ENCODE results near the gene ZNF688. TPM values are rescaled to one million over a fixed set of nuclear protein-coding genes. Genes with fewer than 3 reads are reported as not detected.
"Not testable (repeated sequence)": the region's sequence is repeated elsewhere in the genome, so short reads cannot be mapped to it uniquely, and the experiment has no call there.

ZNF688 gene
- total RNA-seq, 4 donors from 2014 or later: 17.6 to 33.4 (median 23.5) TPM

- H3K4me1 ChIP-seq: peaks cover 10 to 43% (median 17%) of the 10 kb centered on the region in 4 donors
- no peaks in the 10 kb centered on the region for H3K9me3 ChIP-seq
- no peak for TF ChIP-seq CTCF (IDR thresholded peaks at IDR 0.05)
- TF ChIP-seq POLR2AphosphoS5 (IDR thresholded peaks at IDR 0.05): no peak
- no peak for TF ChIP-seq EP300 (IDR thresholded peaks at IDR 0.05)
- TF ChIP-seq POLR2A (IDR thresholded peaks at IDR 0.05; ENCODE audit: low read depth): no peak
- intact Hi-C loops (cut with DNase I): no loop called here
- 92% methylated on average over 2 of the region's 8 CpGs for WGBS
- no peaks in the 10 kb centered on the region for H3K27me3 ChIP-seq
- H3K27ac ChIP-seq (replicated peaks in 1 of 4): no peak overlapping the region
- no peak for DNase-seq (ENCODE audit: extremely low spot score)
- H3K36me3 ChIP-seq: no peaks in the 10 kb centered on the region
- no peak overlapping the region for H3K4me3 ChIP-seq
Measured at GRCh38 chr16:30539000-30539964, 32.2 kb downstream of the ZNF688 start.

DNA sequence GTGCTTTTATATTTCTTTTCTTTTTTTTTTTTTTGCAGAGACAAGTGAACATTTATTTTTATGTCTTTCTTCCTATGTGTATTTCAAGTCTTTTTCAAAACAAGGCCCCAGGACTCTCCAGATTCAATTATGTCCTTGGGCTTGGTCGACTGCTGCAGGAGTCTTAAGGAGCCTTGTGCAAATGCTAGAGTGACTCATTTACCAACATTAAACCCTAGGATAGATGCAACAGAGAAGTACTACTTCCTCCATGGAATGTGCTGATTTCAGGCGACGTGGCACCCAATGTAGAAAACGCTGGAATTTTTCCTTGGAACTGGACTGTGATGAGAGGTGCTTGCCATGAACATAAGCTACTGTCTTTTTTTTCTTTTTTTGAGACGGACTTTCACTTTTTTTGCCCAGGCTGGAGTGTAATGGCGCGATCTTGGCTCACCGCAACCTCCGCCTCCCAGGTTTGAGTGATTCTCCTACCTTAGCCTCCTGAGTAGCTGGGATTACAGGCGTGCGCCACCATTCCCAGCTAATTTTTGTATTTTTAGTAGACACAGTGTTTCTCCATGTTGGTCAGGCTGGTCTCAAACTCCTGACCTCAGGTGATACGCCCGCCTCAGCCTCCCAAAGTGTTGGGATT is 35.0 kb downstream of the ZNF688 start:
- WGBS: 93% methylated on average over 13 of the region's 13 CpGs
- DNase-seq (ENCODE audit: extremely low spot score); H3K27me3 ChIP-seq; intact Hi-C loops (cut with DNase I); H3K4me3 ChIP-seq; H3K9me3 ChIP-seq: not testable (repeated sequence)
- H3K36me3 ChIP-seq: peaks cover 6 to 17% (median 16%) of the 10 kb centered on the region in 4 donors
- peak overlapping the region in 1 of 4 donors; percentile 89 for H3K27ac ChIP-seq (replicated peaks in 1 of 4)
- H3K4me1 ChIP-seq: peaks cover 34 to 51% (median 36%) of the 10 kb centered on the region in 4 donors

GRCh38 chr16:30535777-30536190 is 35.7 kb downstream of the ZNF688 start:
- peaks cover 6 to 24% (median 22%) of the 10 kb centered on the region in 4 donors for H3K36me3 ChIP-seq
- H3K4me3 ChIP-seq: peak overlapping the region; percentile 68 to 74 (median 72)
- H3K9me3 ChIP-seq: no peaks in the 10 kb centered on the region
- H3K4me1 ChIP-seq: peaks cover 34 to 44% (median 35%) of the 10 kb centered on the region in 4 donors
- intact Hi-C loops (cut with DNase I): loop anchor here (1.0 kb wide), 1 partner anchor 23 kb away; the partner anchor contains the start of gene ZNF764
- peak overlapping the region; percentile 89 to 94 (median 93) for H3K27ac ChIP-seq (replicated peaks in 1 of 4)
- H3K27me3 ChIP-seq: no peaks in the 10 kb centered on the region
- WGBS: 35% methylated on average over 12 of the region's 12 CpGs
- no peak for DNase-seq (ENCODE audit: extremely low spot score)
- TF ChIP-seq CTCF (IDR thresholded peaks at IDR 0.05): peak; percentile 55 to 66 (median 64)
- peak in 1 of 2 donors; percentile 43 for TF ChIP-seq POLR2AphosphoS5 (IDR thresholded peaks at IDR 0.05)
- no peak for TF ChIP-seq POLR2A (IDR thresholded peaks at IDR 0.05; ENCODE audit: low read depth)
- no peak for TF ChIP-seq EP300 (IDR thresholded peaks at IDR 0.05)

DNA sequence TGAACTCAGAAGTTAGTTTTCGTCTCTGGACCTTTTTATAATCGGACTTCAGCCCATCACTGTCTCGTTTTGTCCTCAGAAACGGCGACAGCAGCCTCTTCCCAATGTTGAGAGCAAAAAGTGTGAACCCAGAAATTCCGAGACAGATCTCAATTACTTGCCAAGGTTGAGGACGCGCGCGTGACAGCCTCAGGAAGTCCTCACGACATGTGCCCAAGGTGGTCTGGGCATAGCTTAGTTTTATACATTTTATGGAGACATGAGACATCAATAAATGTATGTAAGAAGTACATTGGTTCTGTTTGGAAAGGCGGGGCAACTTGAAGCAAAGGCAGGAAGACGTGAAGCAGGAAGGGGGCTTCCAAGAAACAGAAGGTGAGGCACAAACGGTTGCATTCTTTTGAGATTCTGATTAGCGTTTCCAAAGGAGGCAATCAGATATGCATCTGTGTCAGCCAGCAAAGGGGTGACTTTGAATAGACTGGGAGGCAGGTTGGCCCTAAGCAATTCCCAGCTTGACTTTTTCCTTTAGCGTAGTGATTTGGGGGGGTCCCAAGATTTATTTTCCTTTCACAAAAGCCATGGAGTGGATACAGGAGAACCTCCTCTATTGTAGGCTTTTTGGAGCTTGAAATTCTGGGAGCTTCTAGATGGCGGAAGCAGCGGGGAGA is 36.3 kb downstream of the ZNF688 start:
- Histone ChIP-seq H3K27me3 (no peaks in the 10 kb centered on the region), H3K9me3 (no peaks in the 10 kb centered on the region), H3K4me3 (peak overlapping the region; percentile 68 to 74 (median 72)), H3K36me3 (peaks cover 6 to 30% (median 23%) of the 10 kb centered on the region in 4 donors), H3K27ac (replicated peaks in 1 of 4) (peak overlapping the region; percentile 89 to 94 (median 93)), H3K4me1 (peaks cover 34 to 38% (median 35%) of the 10 kb centered on the region in 4 donors)
- 5% methylated on average over 18 of the region's 18 CpGs for WGBS
- no peak for TF ChIP-seq POLR2AphosphoS5 (IDR thresholded peaks at IDR 0.05)
- TF ChIP-seq CTCF (IDR thresholded peaks at IDR 0.05): no peak
- no peak for TF ChIP-seq EP300 (IDR thresholded peaks at IDR 0.05)
- TF ChIP-seq POLR2A (IDR thresholded peaks at IDR 0.05; ENCODE audit: low read depth): no peak
- no peak for DNase-seq (ENCODE audit: extremely low spot score)
- intact Hi-C loops (cut with DNase I): loop anchor here (1.0 kb wide), 1 partner anchor 23 kb away; the partner anchor contains the start of gene ZNF764
